Natural killer cell (primary cell): ENCODE results near the gene EIF5B. TPM values are rescaled to one million over a fixed set of nuclear protein-coding genes. Genes with fewer than 3 reads are reported as not detected.
"Not testable (repeated sequence)": the region's sequence is repeated elsewhere in the genome, so short reads cannot be mapped to it uniquely, and the experiment has no call there.

ENCODE experiments used
- ATAC-seq, 3 donors: fragments of 150-1000 bp in 2 of 3; fragments of 200-7000 bp in 1 of 3; cut with Tn5 transposase; 1 replicate in 1 of 3; 2 replicates in 2 of 3; pipeline ENCODE4 v1.10.0; 2021; ENCODE audit warnings: mild to moderate bottlenecking in 2 of 3, moderate library complexity in 2 of 3
- DNase-seq, 2 donors: peaks; one replicate each; pipeline versions ENCODE4 v3.0.0 to v3.0.0-alpha.2; 2013 to 2021; ENCODE audit warnings: mixed read lengths in 1 of 2
- H3K27ac ChIP-seq: one replicate; pipeline ENCODE4 v1.5.1; 2013; ENCODE audit warnings: mild to moderate bottlenecking, low read length
- H3K27me3 ChIP-seq: one replicate; pipeline ENCODE4 v1.6.1; 2013; ENCODE audit warnings: low read length; ENCODE audit not compliant: control insufficient read depth, insufficient read depth
- H3K36me3 ChIP-seq: one replicate; pipeline ENCODE4 v1.6.1; 2013; ENCODE audit warnings: low read length; ENCODE audit not compliant: control insufficient read depth, insufficient read depth
- H3K4me1 ChIP-seq: one replicate; pipeline ENCODE4 v1.6.1; 2013; ENCODE audit warnings: low read length; ENCODE audit not compliant: control insufficient read depth, insufficient read depth
- H3K4me3 ChIP-seq: one replicate; pipeline ENCODE4 v1.5.1; 2013; ENCODE audit warnings: low read length
- H3K9me3 ChIP-seq: one replicate; pipeline ENCODE4 v1.6.1; 2013; ENCODE audit warnings: low read length; ENCODE audit not compliant: control insufficient read depth, insufficient read depth
- H3K27ac Mint-ChIP-seq, 2 donors: one replicate each; pipeline ENCODE4 v1.8.0; 2022; ENCODE audit warnings: mild to moderate bottlenecking in 2 of 2, mixed read lengths in 2 of 2, moderate library complexity in 1 of 2
- H3K27me3 Mint-ChIP-seq, 2 donors: one replicate each; pipeline ENCODE4 v1.8.0; 2022; ENCODE audit warnings: low read depth in 2 of 2, mixed read lengths in 2 of 2
- H3K36me3 Mint-ChIP-seq: one replicate; pipeline ENCODE4 v1.8.0; 2022; ENCODE audit warnings: mixed read lengths
- H3K4me1 Mint-ChIP-seq, 2 donors: one replicate each; pipeline ENCODE4 v1.8.0; 2022; ENCODE audit warnings: mixed read lengths in 2 of 2
- H3K4me3 Mint-ChIP-seq: one replicate; pipeline ENCODE4 v1.8.0; 2022; ENCODE audit warnings: mild to moderate bottlenecking, moderate library complexity, mixed read lengths
- H3K9me3 Mint-ChIP-seq, 2 donors: one replicate each; pipeline ENCODE4 v1.8.0; 2022; ENCODE audit warnings: mixed read lengths in 2 of 2
- CTCF ChIP-seq: fragments of 200-600 bp; IDR thresholded peaks from one replicate; pipeline ENCODE4 v1.8.0; 2022; ENCODE audit warnings: antibody characterized with exemption
- WGBS: methylation state at CpG from one replicate; pipeline ENCODE4 v1.1.7; 2013; ENCODE audit warnings: missing lambda C conversion rate; ENCODE audit not compliant: insufficient coverage; 5-methylcytosine and 5-hydroxymethylcytosine counted together
- intact Hi-C: fragments of 100-400 bp; cut with micrococcal nuclease; formaldehyde crosslinking; loops from one replicate; pipeline ENCODE4 v1.14.2; 2022
- total RNA-seq, 4 donors: library from RNA; stranded (reverse); fragments of 120-200 nt in 1 of 4; gene quantifications; one replicate each; pipeline versions ENCODE4 v1.2.3 to v1.2.4, GENCODE V29; 2013 to 2022

The EIF5B gene
- total RNA-seq, 3 donors from 2014 or later (not counting 1 experiment from before 2014, with no cell fraction given), result 33.5 to 40.6 (median 40.3) TPM

- TF ChIP-seq CTCF, result no peak
These were observed 9.0 kb downstream of the EIF5B start for GRCh38 chr2:99346218-99346617.

GRCh38 chr2:99348173-99348572 lies 11.0 kb downstream of the EIF5B start:
- ATAC-seq, result no peak
- no peaks in the 10 kb centered on the region for H3K9me3 ChIP-seq
- no peaks in the 10 kb centered on the region for H3K27me3 Mint-ChIP-seq
- no peak overlapping the region for H3K4me3 ChIP-seq
- H3K27ac ChIP-seq, result no peak overlapping the region
- H3K4me1 ChIP-seq, result no peaks in the 10 kb centered on the region
- H3K36me3 Mint-ChIP-seq, result no peaks in the 10 kb centered on the region
- H3K36me3 ChIP-seq, result no peaks in the 10 kb centered on the region
- H3K9me3 Mint-ChIP-seq, result no peaks in the 10 kb centered on the region
- peak in 1 of 2 donors; percentile 38 for DNase-seq
- H3K4me1 Mint-ChIP-seq, result peaks cover 40 to 45% of the 10 kb centered on the region in 2 donors
- H3K27ac Mint-ChIP-seq, result peak overlapping the region in 1 of 2 donors; percentile 4
- 81% methylated on average over 3 of the region's 3 CpGs for WGBS
- H3K27me3 ChIP-seq, result no peaks in the 10 kb centered on the region
- intact Hi-C loops, result no loop called here
- TF ChIP-seq CTCF, result no peak
- H3K4me3 Mint-ChIP-seq, result peak overlapping the region; percentile 1

More at GRCh38 chr2:99346218-99346617, 9.0 kb downstream of the EIF5B start:
- no peaks in the 10 kb centered on the region for H3K9me3 ChIP-seq
- no peaks in the 10 kb centered on the region for H3K9me3 Mint-ChIP-seq
- H3K36me3 Mint-ChIP-seq, result no peaks in the 10 kb centered on the region
- no peak overlapping the region for H3K27ac ChIP-seq
- H3K4me3 Mint-ChIP-seq, result no peak overlapping the region
- no peaks in the 10 kb centered on the region for H3K27me3 ChIP-seq
- H3K27ac Mint-ChIP-seq, result no peak overlapping the region
- DNase-seq (no peak), ATAC-seq (no peak)
- no peaks in the 10 kb centered on the region for H3K4me1 ChIP-seq
- no peaks in the 10 kb centered on the region for H3K27me3 Mint-ChIP-seq
- H3K36me3 ChIP-seq, result no peaks in the 10 kb centered on the region
- peaks cover 39 to 53% of the 10 kb centered on the region in 2 donors for H3K4me1 Mint-ChIP-seq
- no peak overlapping the region for H3K4me3 ChIP-seq
- intact Hi-C loops, result no loop called here

GRCh38 chr2:99350194-99350593 lies 13.0 kb downstream of the EIF5B start:
- Histone ChIP-seq H3K27me3 (no peaks in the 10 kb centered on the region), H3K9me3 (no peaks in the 10 kb centered on the region), H3K36me3 (no peaks in the 10 kb centered on the region), H3K4me1 (no peaks in the 10 kb centered on the region), H3K27ac (no peak overlapping the region), H3K4me3 (no peak overlapping the region)
- H3K4me1 Mint-ChIP-seq, result peaks cover 49 to 51% of the 10 kb centered on the region in 2 donors
- no peaks in the 10 kb centered on the region for H3K9me3 Mint-ChIP-seq
- TF ChIP-seq CTCF, result no peak
- H3K27ac Mint-ChIP-seq, result peak overlapping the region; percentile 2 to 7
- no peaks in the 10 kb centered on the region for H3K36me3 Mint-ChIP-seq
- no peak overlapping the region for H3K4me3 Mint-ChIP-seq
- ATAC-seq (no peak), DNase-seq (no peak)
- intact Hi-C loops, result no loop called here
- no peaks in the 10 kb centered on the region for H3K27me3 Mint-ChIP-seq

- H3K9me3 Mint-ChIP-seq, result no peaks in the 10 kb centered on the region
- DNase-seq (no peak), ATAC-seq (no peak)
- 78% methylated on average over 1 of the region's 1 CpG for WGBS
- Histone ChIP-seq H3K27ac (no peak overlapping the region), H3K4me1 (no peaks in the 10 kb centered on the region), H3K27me3 (no peaks in the 10 kb centered on the region), H3K4me3 (no peak overlapping the region), H3K9me3 (no peaks in the 10 kb centered on the region), H3K36me3 (no peaks in the 10 kb centered on the region)
- peak overlapping the region in 1 of 2 donors; percentile 32 for H3K27ac Mint-ChIP-seq
- no peaks in the 10 kb centered on the region for H3K27me3 Mint-ChIP-seq
- TF ChIP-seq CTCF, result no peak
- intact Hi-C loops, result no loop called here
- peaks cover 47 to 51% of the 10 kb centered on the region in 2 donors for H3K4me1 Mint-ChIP-seq
- no peak overlapping the region for H3K4me3 Mint-ChIP-seq
- H3K36me3 Mint-ChIP-seq, result no peaks in the 10 kb centered on the region
These were observed 16.9 kb downstream of the EIF5B start for GRCh38 chr2:99354070-99354469.

GRCh38 chr2:99354825-99355224 lies 17.6 kb downstream of the EIF5B start:
- intact Hi-C loops, H3K27ac ChIP-seq, H3K27me3 ChIP-seq, ATAC-seq, H3K4me3 ChIP-seq, H3K36me3 ChIP-seq, H3K27me3 Mint-ChIP-seq, H3K9me3 ChIP-seq, H3K9me3 Mint-ChIP-seq, H3K4me1 ChIP-seq, H3K27ac Mint-ChIP-seq, DNase-seq, H3K4me3 Mint-ChIP-seq, H3K36me3 Mint-ChIP-seq: not testable (repeated sequence)
- 93% methylated on average over 8 of the region's 8 CpGs for WGBS
- H3K4me1 Mint-ChIP-seq, result peaks cover 42 to 48% of the 10 kb centered on the region in 2 donors
